Keratinocyte (primary cell): ENCODE measurements around the gene ATP6V1C2. TPM values are rescaled to one million over a fixed set of nuclear protein-coding genes. Genes with fewer than 3 reads are reported as not detected.

Experiments
- DNase-seq: peaks from one replicate; pipeline ENCODE4 v3.0.0-alpha.2; 2011; ENCODE audit warnings: low read depth, missing footprints, low spot score
- FAIRE-seq: peaks from 2 replicates; lab custom pipeline; 2011; peaks lifted over from hg19 to GRCh38; lab: Jason Lieb, UNC
- H2AFZ ChIP-seq: 2 replicates; pipeline ENCODE4 v1.6.0; 2012; ENCODE audit warnings: low read length, control low read depth, inconsistent platforms; ENCODE audit not compliant: control insufficient read depth
- H3K27ac ChIP-seq: 2 replicates; pipeline ENCODE4 v1.5.1; 2011; ENCODE audit warnings: low read length; ENCODE audit not compliant: control insufficient read depth, insufficient read depth
- H3K27me3 ChIP-seq: 3 replicates; pipeline ENCODE4 v1.6.0; 2011; ENCODE audit warnings: low read length; ENCODE audit not compliant: control insufficient read depth, insufficient read depth; ENCODE audit errors: extremely low read depth
- H3K36me3 ChIP-seq, 2 experiments: 2 replicates in 1 of 2; 3 replicates in 1 of 2; pipeline ENCODE4 v1.5.1; 2011; ENCODE audit warnings: low read length in 2 of 2, mild to moderate bottlenecking in 1 of 2; ENCODE audit not compliant: control insufficient read depth in 2 of 2, insufficient read depth in 2 of 2; ENCODE audit errors: extremely low read depth in 1 of 2
- H3K4me1 ChIP-seq: 3 replicates; pipeline ENCODE4 v1.5.1; 2011; ENCODE audit warnings: low read length; ENCODE audit not compliant: control insufficient read depth, insufficient read depth; ENCODE audit errors: extremely low read depth
- H3K4me2 ChIP-seq: 3 replicates; pipeline ENCODE4 v1.6.0; 2011; ENCODE audit warnings: low read depth, low read length; ENCODE audit not compliant: control insufficient read depth, insufficient read depth; ENCODE audit errors: extremely low read depth
- H3K4me3 ChIP-seq, 3 experiments: fragments of 200-600 bp in 1 of 3; sonication (generic) in 1 of 3; 2 replicates in 2 of 3; 3 replicates in 1 of 3; pipeline ENCODE4 v1.5.1; 2011 to 2016; ENCODE audit warnings: low read length in 3 of 3, mild to moderate bottlenecking in 3 of 3, control low read depth in 2 of 3, inconsistent platforms in 1 of 3, low read depth in 1 of 3, mixed read lengths in 1 of 3, mixed run types in 1 of 3, moderate library complexity in 1 of 3; ENCODE audit not compliant: control insufficient read depth in 2 of 3, insufficient read depth in 2 of 3; ENCODE audit errors: extremely low read depth in 1 of 3
- H3K79me2 ChIP-seq: 2 replicates; pipeline ENCODE4 v1.6.0; 2012; ENCODE audit warnings: low read length; ENCODE audit not compliant: control insufficient read depth, insufficient read depth
- H3K9ac ChIP-seq: 3 replicates; pipeline ENCODE4 v1.6.0; 2011; ENCODE audit warnings: low read length; ENCODE audit not compliant: control insufficient read depth, insufficient read depth; ENCODE audit errors: extremely low read depth
- H3K9me1 ChIP-seq: 3 replicates; pipeline ENCODE4 v1.6.0; 2011; ENCODE audit warnings: low read length; ENCODE audit not compliant: control insufficient read depth, insufficient read depth; ENCODE audit errors: extremely low read depth
- H3K9me3 ChIP-seq: 2 replicates; pipeline ENCODE4 v1.5.1; 2012; ENCODE audit warnings: low read depth, low read length; ENCODE audit not compliant: control insufficient read depth
- H4K20me1 ChIP-seq: 3 replicates; pipeline ENCODE4 v1.6.0; 2011; ENCODE audit warnings: low read length; ENCODE audit not compliant: control insufficient read depth, insufficient read depth; ENCODE audit errors: extremely low read depth
- EZH2 ChIP-seq: IDR thresholded peaks from one replicate; pipeline ENCODE4 v1.6.1; 2012; ENCODE audit warnings: inconsistent platforms, mild to moderate bottlenecking, low read length, moderate library complexity
- dilution Hi-C: fragments of 300-500 bp; cut with MboI; formaldehyde crosslinking; loops from one replicate; pipeline ENCODE4 v1.7.0; 2020; ENCODE audit warnings: low sequenced_read_pairs; ENCODE audit not compliant: extremely low pct_ligation_motif_present
- polyA plus RNA-seq, 5 experiments: library from polyadenylated mRNA; depleted of rRNA in 3 of 5; stranded (reverse) in 3 of 5; stranded (forward) in 1 of 5; unstranded in 1 of 5; fragments of >200 nt; gene quantifications; 1 replicate in 1 of 5; 2 replicates in 3 of 5; 3 replicates in 1 of 5; pipeline versions ENCODE4 v1.2.1 to v1.2.3, GENCODE V29; 2011 to 2012; ENCODE audit warnings: missing spikeins in 2 of 5, low read depth in 1 of 5, low replicate concordance in 1 of 5
- TF ChIP-seq, protein P1 (sequence below), 3 experiments: IDR thresholded peaks in 1 of 3; conservative IDR thresholded peaks in 1 of 3; optimal IDR thresholded peaks in 1 of 3; 2 replicates in 2 of 3; 3 replicates in 1 of 3; pipeline versions ENCODE3 to v1.5.1; 2011; ENCODE audit warnings: low read length in 3 of 3, mild to moderate bottlenecking in 3 of 3, moderate library complexity in 2 of 3, control low read depth in 1 of 3, inconsistent platforms in 1 of 3; ENCODE audit not compliant: insufficient read depth in 2 of 3; ENCODE audit errors: extremely low read depth in 1 of 3

Gene ATP6V1C2
- polyA plus RNA-seq, 1 donor (not counting 4 experiments of a cell fraction or from before 2014, with no cell fraction given) = 0.55 TPM

DNA sequence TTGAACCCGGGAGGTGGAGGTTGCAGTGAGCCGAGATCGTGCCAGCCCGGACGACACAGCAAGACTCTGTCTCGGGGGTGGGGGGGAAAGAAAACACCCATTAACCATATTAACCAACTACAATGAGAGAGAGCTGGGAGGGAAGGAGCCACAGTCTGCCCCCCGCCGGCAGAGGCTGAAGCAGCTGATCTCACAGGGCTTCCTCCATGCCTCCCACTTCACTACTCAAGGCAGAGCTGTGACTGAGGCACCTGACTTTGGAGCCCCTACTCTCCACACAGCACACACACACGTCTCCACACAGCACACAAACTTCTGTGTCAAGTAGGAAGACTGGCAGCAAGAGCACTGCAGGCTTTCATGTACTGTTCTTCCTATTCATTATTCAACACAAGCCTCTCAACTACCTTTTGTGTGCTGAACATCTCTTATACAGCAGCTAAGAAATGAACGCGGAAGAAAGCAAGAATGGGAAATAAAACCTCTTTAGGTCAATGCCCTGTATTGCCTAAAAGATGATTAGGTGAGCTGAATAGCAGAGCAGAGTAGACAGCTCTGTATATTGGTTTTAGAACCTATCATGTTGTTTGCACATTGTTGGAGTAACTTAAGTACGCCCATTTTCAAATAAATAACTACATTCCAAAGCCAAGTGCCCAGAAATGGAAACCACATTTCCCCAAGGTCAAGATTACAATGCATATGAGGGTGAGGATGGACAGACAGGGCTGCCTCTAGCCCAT lies 65.0 kb downstream of the ATP6V1C2 start:
- TF ChIP-seq, protein P1, sequence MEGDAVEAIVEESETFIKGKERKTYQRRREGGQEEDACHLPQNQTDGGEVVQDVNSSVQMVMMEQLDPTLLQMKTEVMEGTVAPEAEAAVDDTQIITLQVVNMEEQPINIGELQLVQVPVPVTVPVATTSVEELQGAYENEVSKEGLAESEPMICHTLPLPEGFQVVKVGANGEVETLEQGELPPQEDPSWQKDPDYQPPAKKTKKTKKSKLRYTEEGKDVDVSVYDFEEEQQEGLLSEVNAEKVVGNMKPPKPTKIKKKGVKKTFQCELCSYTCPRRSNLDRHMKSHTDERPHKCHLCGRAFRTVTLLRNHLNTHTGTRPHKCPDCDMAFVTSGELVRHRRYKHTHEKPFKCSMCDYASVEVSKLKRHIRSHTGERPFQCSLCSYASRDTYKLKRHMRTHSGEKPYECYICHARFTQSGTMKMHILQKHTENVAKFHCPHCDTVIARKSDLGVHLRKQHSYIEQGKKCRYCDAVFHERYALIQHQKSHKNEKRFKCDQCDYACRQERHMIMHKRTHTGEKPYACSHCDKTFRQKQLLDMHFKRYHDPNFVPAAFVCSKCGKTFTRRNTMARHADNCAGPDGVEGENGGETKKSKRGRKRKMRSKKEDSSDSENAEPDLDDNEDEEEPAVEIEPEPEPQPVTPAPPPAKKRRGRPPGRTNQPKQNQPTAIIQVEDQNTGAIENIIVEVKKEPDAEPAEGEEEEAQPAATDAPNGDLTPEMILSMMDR (optimal IDR thresholded peaks at IDR 0.05 in 1 of 3, IDR thresholded peaks at IDR 0.05 in 1 of 3, conservative IDR thresholded peaks at IDR 0.05 in 1 of 3; ENCODE audit: extremely low read depth in 1 of 3, insufficient read depth in 2 of 3, low read length in 3 of 3) = no peak
- no peak for TF ChIP-seq EZH2
- Histone ChIP-seq H3K4me3 (no peak overlapping the region), H3K27me3 (no peaks in the 10 kb centered on the region), H3K9me1 (no peaks in the 10 kb centered on the region), H3K9ac (no peak overlapping the region), H3K79me2 (peaks cover 8% of the 10 kb centered on the region), H2AFZ (no peak overlapping the region), H4K20me1 (peaks cover 5% of the 10 kb centered on the region), H3K27ac (no peak overlapping the region), H3K36me3 (peaks cover 40 to 41% of the 10 kb centered on the region in 2 experiments), H3K4me2 (no peak overlapping the region), H3K9me3 (no peaks in the 10 kb centered on the region), H3K4me1 (no peaks in the 10 kb centered on the region)
- dilution Hi-C loops = loop anchor here (10.0 kb wide), 1 partner anchor 82 kb away; no protein-coding TSS in a partner anchor
- FAIRE-seq (no peak), DNase-seq (no peak)

- no peaks in the 10 kb centered on the region for H3K27me3 ChIP-seq
- H3K9ac ChIP-seq = no peak overlapping the region
- dilution Hi-C loops = loop anchor here (10.0 kb wide), 1 partner anchor 83 kb away; no protein-coding TSS in a partner anchor
- no peak overlapping the region for H3K27ac ChIP-seq
- peaks cover 5% of the 10 kb centered on the region for H4K20me1 ChIP-seq
- no peak overlapping the region for H2AFZ ChIP-seq
- no peaks in the 10 kb centered on the region for H3K9me3 ChIP-seq
- no peaks in the 10 kb centered on the region for H3K9me1 ChIP-seq
- peaks cover 35 to 36% of the 10 kb centered on the region in 2 experiments for H3K36me3 ChIP-seq
- H3K4me2 ChIP-seq = no peak overlapping the region
- FAIRE-seq = no peak
- no peaks in the 10 kb centered on the region for H3K4me1 ChIP-seq
- no peak overlapping the region for H3K4me3 ChIP-seq
- H3K79me2 ChIP-seq = peaks cover 8% of the 10 kb centered on the region
- TF ChIP-seq EZH2 = no peak
- TF ChIP-seq, protein P1 (optimal IDR thresholded peaks at IDR 0.05 in 1 of 3, IDR thresholded peaks at IDR 0.05 in 1 of 3, conservative IDR thresholded peaks at IDR 0.05 in 1 of 3; ENCODE audit: extremely low read depth in 1 of 3, insufficient read depth in 2 of 3, low read length in 3 of 3) = peak; percentile 15 to 49 (median 29)
- no peak for DNase-seq
Observed at GRCh38 chr2:10787176-10787968, 65.9 kb downstream of the ATP6V1C2 start.
